ENCODE data around the gene HLA-DPB1. TPM values are rescaled to one million over a fixed set of nuclear protein-coding genes. Genes with fewer than 3 reads are reported as not detected.

The HLA-DPB1 gene
- polyA plus RNA-seq, 3 donors, result 569 to 682 (median 676) TPM

DNA sequence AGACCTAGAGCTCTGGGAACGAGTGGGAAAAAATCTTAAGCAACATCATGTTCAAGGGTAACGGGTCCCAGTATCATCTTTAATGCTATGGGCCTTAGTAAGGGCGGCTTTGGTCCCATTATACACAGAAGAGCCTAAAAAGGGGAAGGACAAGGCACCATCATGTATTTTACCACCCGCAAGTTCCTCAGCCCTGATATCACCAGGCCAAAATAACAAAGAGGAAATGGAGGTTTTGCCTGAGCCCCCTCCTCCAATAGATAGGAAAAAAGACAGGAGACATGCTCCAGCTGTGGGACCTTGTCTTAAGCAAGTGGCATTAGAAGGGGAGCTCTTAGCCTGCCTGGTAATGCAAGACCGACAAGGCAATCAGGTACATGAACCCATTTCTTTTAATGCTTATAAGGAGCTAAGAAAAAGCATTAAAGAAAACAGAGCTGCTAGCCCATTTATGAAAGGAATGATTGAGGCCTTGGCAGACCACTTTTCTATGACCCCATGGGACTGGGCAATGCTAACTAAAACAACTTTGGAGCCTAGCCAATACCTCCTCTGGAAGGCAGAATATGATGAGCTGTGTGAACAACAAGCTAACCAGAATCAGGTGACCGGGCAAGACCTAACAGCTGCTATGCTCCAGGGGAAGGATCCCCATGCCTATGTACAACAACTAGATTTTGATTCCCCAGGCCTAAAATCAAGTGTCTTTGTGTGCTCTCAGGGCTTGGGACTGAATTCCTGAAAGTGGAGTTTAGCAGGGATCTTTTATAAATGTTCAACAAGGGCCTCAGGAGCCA is 25.6 kb upstream of the HLA-DPB1 start:
- H4K20me1 ChIP-seq (ENCODE audit: insufficient read depth, low read length), result no peaks in the 10 kb centered on the region
- H3K36me3 ChIP-seq (replicated peaks in 1 of 2; ENCODE audit: control insufficient read depth in 1 of 2, insufficient read depth in 2 of 2, low read length in 2 of 2), result no peaks in the 10 kb centered on the region
- no peak overlapping the region for H3K4me3 ChIP-seq (replicated peaks in 1 of 3; ENCODE audit: low read depth in 2 of 3, low read length in 3 of 3)
- intact Hi-C loops (cut with micrococcal nuclease), result no loop called here
- no peaks in the 10 kb centered on the region for H3K27me3 ChIP-seq (ENCODE audit: control insufficient read depth in 2 of 2, insufficient read depth in 2 of 2, low read length in 2 of 2)
- Mint-ChIP-seq H3K27me3 (ENCODE audit: low read depth in 3 of 3) (peaks cover 2% of the 10 kb centered on the region in 3 donors), H3K9me3 (peaks cover 0 to 10% (median 0%) of the 10 kb centered on the region in 7 donors), H3K4me1 (peaks cover 13% of the 10 kb centered on the region), H3K27ac (peak overlapping the region in 5 of 7 donors; percentile 8 to 45 (median 18)), H3K36me3 (peaks cover 0 to 8% of the 10 kb centered on the region in 2 donors), H3K4me3 (no peak overlapping the region)
- no peaks in the 10 kb centered on the region for H3K79me2 ChIP-seq (ENCODE audit: insufficient read depth, low read length)
- H3K9me3 ChIP-seq (replicated peaks in 1 of 2; ENCODE audit: control insufficient read depth in 1 of 2, insufficient read depth in 1 of 2, low read length in 2 of 2), result no peaks in the 10 kb centered on the region
- 70% methylated on average over 2 of the region's 6 CpGs for WGBS (ENCODE audit: insufficient coverage)
- no peak overlapping the region for H2AFZ ChIP-seq (ENCODE audit: insufficient read depth, low read depth, low read length, poor library complexity, severe bottlenecking)
- TF ChIP-seq, protein P1, sequence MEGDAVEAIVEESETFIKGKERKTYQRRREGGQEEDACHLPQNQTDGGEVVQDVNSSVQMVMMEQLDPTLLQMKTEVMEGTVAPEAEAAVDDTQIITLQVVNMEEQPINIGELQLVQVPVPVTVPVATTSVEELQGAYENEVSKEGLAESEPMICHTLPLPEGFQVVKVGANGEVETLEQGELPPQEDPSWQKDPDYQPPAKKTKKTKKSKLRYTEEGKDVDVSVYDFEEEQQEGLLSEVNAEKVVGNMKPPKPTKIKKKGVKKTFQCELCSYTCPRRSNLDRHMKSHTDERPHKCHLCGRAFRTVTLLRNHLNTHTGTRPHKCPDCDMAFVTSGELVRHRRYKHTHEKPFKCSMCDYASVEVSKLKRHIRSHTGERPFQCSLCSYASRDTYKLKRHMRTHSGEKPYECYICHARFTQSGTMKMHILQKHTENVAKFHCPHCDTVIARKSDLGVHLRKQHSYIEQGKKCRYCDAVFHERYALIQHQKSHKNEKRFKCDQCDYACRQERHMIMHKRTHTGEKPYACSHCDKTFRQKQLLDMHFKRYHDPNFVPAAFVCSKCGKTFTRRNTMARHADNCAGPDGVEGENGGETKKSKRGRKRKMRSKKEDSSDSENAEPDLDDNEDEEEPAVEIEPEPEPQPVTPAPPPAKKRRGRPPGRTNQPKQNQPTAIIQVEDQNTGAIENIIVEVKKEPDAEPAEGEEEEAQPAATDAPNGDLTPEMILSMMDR (IDR thresholded peaks at IDR 0.05), result no peak
- H3K4me1 ChIP-seq (ENCODE audit: control insufficient read depth in 1 of 2, insufficient read depth in 2 of 2, low read length in 2 of 2), result peaks cover 11% of the 10 kb centered on the region in 2 donors
- no peak overlapping the region for H3K9ac ChIP-seq (ENCODE audit: insufficient read depth, low read length, poor library complexity, severe bottlenecking)
- peak overlapping the region in 1 of 2 donors; percentile 18 for H3K27ac ChIP-seq (ENCODE audit: low read depth in 1 of 2, low read length in 2 of 2)
- DNase-seq, result peak; percentile 35 to 65 (median 41)
- no peak overlapping the region for H3K4me2 ChIP-seq (replicated peaks; ENCODE audit: extremely low read depth, low read length, poor library complexity, severe bottlenecking)

DNA sequence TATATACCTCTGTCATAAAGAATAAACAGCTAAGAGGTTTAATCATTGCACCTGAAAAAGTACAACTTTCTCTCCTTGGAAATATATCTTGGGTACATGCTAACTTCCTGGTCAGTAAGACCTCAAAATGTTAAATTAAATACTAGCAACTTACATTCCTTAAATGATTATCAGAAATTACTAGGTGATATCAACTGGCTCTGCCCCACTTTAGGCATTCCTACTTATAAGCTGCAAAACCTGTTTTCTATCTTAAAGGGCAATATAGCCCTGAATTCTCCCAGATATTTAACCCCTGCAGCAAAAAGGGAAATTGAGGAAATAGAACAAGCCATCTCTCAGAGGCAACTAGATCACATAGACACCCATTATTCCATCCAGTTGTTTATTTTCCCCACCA is 23.2 kb upstream of the HLA-DPB1 start:
- intact Hi-C loops (cut with micrococcal nuclease), result no loop called here
- H3K27me3 Mint-ChIP-seq (ENCODE audit: low read depth in 3 of 3), result peaks cover 0 to 4% (median 0%) of the 10 kb centered on the region in 3 donors

More for the DNA sequence above, 23.2 kb upstream of the HLA-DPB1 start:
- Histone ChIP-seq H3K27me3 (ENCODE audit: control insufficient read depth in 2 of 2, insufficient read depth in 2 of 2, low read length in 2 of 2) (no peaks in the 10 kb centered on the region), H3K79me2 (ENCODE audit: insufficient read depth, low read length) (no peaks in the 10 kb centered on the region), H3K4me2 (replicated peaks; ENCODE audit: extremely low read depth, low read length, poor library complexity, severe bottlenecking) (no peak overlapping the region), H3K9me3 (replicated peaks in 1 of 2; ENCODE audit: control insufficient read depth in 1 of 2, insufficient read depth in 1 of 2, low read length in 2 of 2) (no peaks in the 10 kb centered on the region), H3K36me3 (replicated peaks in 1 of 2; ENCODE audit: control insufficient read depth in 1 of 2, insufficient read depth in 2 of 2, low read length in 2 of 2) (no peaks in the 10 kb centered on the region), H3K9ac (ENCODE audit: insufficient read depth, low read length, poor library complexity, severe bottlenecking) (no peak overlapping the region), H2AFZ (ENCODE audit: insufficient read depth, low read depth, low read length, poor library complexity, severe bottlenecking) (no peak overlapping the region), H3K4me3 (replicated peaks in 1 of 3; ENCODE audit: low read depth in 2 of 3, low read length in 3 of 3) (no peak overlapping the region), H4K20me1 (ENCODE audit: insufficient read depth, low read length) (no peaks in the 10 kb centered on the region), H3K4me1 (ENCODE audit: control insufficient read depth in 1 of 2, insufficient read depth in 2 of 2, low read length in 2 of 2) (peaks cover 23 to 24% of the 10 kb centered on the region in 2 donors), H3K27ac (ENCODE audit: low read depth in 1 of 2, low read length in 2 of 2) (no peak overlapping the region)
- peaks cover 0 to 10% (median 0%) of the 10 kb centered on the region in 7 donors for H3K9me3 Mint-ChIP-seq
- H3K4me3 Mint-ChIP-seq, result no peak overlapping the region
- DNase-seq, result no peak
- peaks cover 22% of the 10 kb centered on the region for H3K4me1 Mint-ChIP-seq
- peaks cover 0 to 4% of the 10 kb centered on the region in 2 donors for H3K36me3 Mint-ChIP-seq
- TF ChIP-seq, protein P1 (IDR thresholded peaks at IDR 0.05), result no peak
- H3K27ac Mint-ChIP-seq, result no peak overlapping the region
